Activated CD4-positive, alpha-beta T cell treated with anti-CD3 and anti-CD28 coated beads for 36 hours (primary cell): ENCODE data around the gene AFAP1. TPM values are rescaled to one million over a fixed set of nuclear protein-coding genes. Genes with fewer than 3 reads are reported as not detected.

Experiments used
- ATAC-seq: fragments of 200-7000 bp; cut with Tn5 transposase; one replicate; pipeline ENCODE4 v1.10.0; 2021; ENCODE audit warnings: mild to moderate bottlenecking, moderate library complexity
- CTCF ChIA-PET: fragments of 350-600 bp; sonication (Branson Sonifier 250); formaldehyde crosslinking; loops from one replicate; lab custom pipeline; 2021; ENCODE audit warnings: antibody characterized with exemption; lab: Charles Lee
- POLR2A ChIA-PET: fragments of 350-600 bp; sonication (Branson Sonifier 250); formaldehyde crosslinking; loops from one replicate; lab custom pipeline; 2021; ENCODE audit warnings: antibody characterized with exemption, inconsistent platforms; lab: Charles Lee
- DNase-seq: peaks from one replicate; pipeline ENCODE4 v3.0.0-alpha.2; 2020
- H3K27ac Mint-ChIP-seq: one replicate; pipeline ENCODE4 v1.8.0; 2021; ENCODE audit warnings: mixed read lengths
- H3K27me3 Mint-ChIP-seq: one replicate; pipeline ENCODE4 v1.8.0; 2021; ENCODE audit warnings: mixed read lengths
- H3K36me3 Mint-ChIP-seq: one replicate; pipeline ENCODE4 v1.8.0; 2021; ENCODE audit warnings: low read depth, mixed read lengths
- H3K4me1 Mint-ChIP-seq: one replicate; pipeline ENCODE4 v1.8.0; 2021; ENCODE audit warnings: mixed read lengths
- H3K4me3 Mint-ChIP-seq: one replicate; pipeline ENCODE4 v1.8.0; 2021; ENCODE audit warnings: mild to moderate bottlenecking, moderate library complexity, mixed read lengths
- H3K9me3 Mint-ChIP-seq: one replicate; pipeline ENCODE4 v1.8.0; 2021; ENCODE audit warnings: low read depth, mixed read lengths
- intact Hi-C, 2 experiments: fragments of 100-400 bp; cut with DNase I in 1 of 2; cut with micrococcal nuclease in 1 of 2; formaldehyde crosslinking; loops; one replicate each; pipeline versions ENCODE4 v1.14.2 to v1.15.1; 2022 to 2024; cut with DNase I, micrococcal nuclease
- total RNA-seq, 2 experiments: library from RNA; stranded (reverse); gene quantifications; one replicate each; pipeline ENCODE4 v1.2.3, GENCODE V29; 2021

Gene AFAP1
- total RNA-seq, 2 experiments from 2014 or later: 27.1 to 27.2 TPM

DNA sequence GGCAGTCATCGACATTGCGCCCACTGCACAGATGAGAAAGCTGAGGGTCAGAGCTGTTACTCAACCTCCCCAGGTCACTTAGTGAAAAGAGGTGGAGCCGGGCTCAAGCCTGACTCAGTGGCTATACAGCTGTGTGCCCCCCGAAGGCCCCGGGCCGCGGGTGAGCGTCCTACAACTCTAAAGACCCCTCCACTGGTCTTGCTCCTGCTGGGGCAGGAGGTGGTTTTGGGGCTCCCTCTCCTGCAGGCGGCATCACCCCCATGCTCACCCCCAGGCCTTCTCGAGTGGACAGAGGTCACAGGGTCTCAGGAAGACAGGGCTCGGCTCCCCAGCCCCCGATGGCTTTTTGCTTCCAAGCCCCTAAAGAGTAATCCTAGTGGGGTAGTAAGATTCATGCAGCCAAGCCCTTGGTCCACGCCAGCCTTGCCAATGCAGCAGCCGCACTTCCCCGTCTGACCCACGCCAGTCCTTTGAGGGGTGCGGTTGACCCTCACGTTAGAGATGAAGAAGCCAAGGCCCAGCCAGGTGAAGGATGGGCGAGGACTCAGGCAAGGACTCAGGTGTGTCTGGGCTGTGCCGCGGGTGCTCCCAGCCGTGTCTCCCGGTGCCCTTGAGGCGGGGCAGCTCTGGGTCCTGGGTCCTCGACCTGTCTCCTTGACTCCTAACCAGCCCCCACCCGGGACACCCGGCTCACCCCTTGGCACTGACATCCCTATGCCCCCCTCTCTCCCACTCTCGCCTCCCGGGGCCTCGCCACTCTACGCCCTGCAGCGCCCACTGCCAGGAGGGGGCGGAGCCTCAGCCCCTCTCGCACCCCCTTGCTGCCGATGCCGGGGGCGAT is 200.4 kb downstream of the AFAP1 start:
- ChIA-PET CTCF (interaction anchor here (0.6 kb wide), 1 partner anchor 156 kb away, joined by 4 read pairs; no protein-coding TSS in a partner anchor), POLR2A (no interaction called here)
- intact Hi-C loops: no loop called here
- H3K27me3 Mint-ChIP-seq: no peaks in the 10 kb centered on the region
- no peaks in the 10 kb centered on the region for H3K9me3 Mint-ChIP-seq
- H3K36me3 Mint-ChIP-seq: no peaks in the 10 kb centered on the region
- ATAC-seq: no peak
- no peak for DNase-seq
- H3K4me3 Mint-ChIP-seq: no peak overlapping the region
- no peak overlapping the region for H3K27ac Mint-ChIP-seq
- peaks cover 3% of the 10 kb centered on the region for H3K4me1 Mint-ChIP-seq

DNA sequence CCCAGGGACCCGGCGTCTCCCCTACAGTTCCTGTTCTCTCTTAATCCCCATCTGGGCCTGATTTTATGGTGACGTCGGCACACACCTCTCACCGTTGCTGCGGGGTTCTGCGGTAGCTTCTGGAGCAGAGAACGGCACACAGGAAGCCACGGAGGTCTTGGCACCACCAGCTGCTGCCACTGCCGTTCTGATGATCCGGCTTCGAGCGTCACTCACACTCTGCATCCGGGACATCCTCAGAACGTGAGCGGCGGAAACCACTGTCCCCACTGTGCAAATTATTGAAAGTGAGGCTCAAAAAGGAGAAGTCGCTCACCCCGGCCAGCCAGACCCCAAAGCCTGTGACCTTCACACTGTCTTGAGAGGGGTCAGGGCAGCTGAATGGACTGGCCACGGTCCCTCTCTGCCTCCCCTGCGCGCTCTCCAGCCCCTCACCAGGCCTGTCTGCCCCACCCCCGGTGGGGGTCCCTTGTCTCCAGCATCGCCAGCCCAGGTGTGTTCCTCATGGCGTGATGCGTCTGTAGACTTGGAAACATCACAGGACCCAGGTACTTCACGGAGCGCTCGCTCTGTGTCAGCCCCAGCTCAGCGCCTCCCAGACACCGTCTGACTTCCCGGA is 201.1 kb downstream of the AFAP1 start:
- ATAC-seq: no peak
- intact Hi-C loops: no loop called here
- Mint-ChIP-seq H3K36me3 (no peaks in the 10 kb centered on the region), H3K27me3 (no peaks in the 10 kb centered on the region), H3K4me3 (no peak overlapping the region), H3K4me1 (no peaks in the 10 kb centered on the region), H3K9me3 (no peaks in the 10 kb centered on the region), H3K27ac (no peak overlapping the region)
- POLR2A ChIA-PET: no interaction called here
- CTCF ChIA-PET: no interaction called here
- no peak for DNase-seq

DNA sequence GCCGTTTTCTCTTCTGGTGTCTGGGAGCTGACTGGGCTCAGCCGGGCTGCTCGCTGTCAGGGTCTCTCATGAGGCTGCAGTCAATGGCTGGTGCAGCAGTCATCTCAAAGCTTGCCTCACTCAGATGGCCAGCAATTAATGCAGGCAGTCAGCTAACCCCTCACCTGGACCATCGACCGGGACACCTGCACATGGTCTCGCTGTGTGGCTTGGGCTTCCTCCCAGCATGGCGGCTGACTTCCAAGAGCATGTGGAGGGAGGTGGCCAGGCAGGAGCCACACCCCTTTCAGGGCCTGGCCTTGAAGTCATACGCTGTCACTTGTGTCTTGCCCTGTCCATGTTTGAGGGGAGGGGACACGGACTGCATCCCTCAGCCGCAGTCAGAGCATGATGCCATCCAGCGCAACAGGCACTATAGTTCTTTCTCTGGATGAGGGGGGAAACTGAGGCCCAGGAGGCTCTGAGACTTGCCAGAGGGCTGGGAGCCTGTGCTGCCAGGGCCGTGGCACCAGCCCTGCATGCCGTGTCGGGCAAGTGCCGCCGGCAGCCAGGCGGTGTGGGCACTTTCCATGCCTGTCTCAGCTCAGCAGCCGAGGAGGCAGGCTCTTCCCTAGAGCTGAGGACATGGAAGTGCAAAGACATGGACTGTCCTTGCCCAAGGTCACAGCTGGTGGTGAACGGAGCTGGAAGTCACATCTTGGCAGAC is 201.8 kb downstream of the AFAP1 start:
- DNase-seq (no peak), ATAC-seq (no peak)
- no peak overlapping the region for H3K4me3 Mint-ChIP-seq
- no peaks in the 10 kb centered on the region for H3K9me3 Mint-ChIP-seq
- no peaks in the 10 kb centered on the region for H3K4me1 Mint-ChIP-seq
- H3K27ac Mint-ChIP-seq: no peak overlapping the region
- no peaks in the 10 kb centered on the region for H3K36me3 Mint-ChIP-seq
- no peaks in the 10 kb centered on the region for H3K27me3 Mint-ChIP-seq
- CTCF ChIA-PET: no interaction called here
- intact Hi-C loops: no loop called here
- POLR2A ChIA-PET: no interaction called here

DNA sequence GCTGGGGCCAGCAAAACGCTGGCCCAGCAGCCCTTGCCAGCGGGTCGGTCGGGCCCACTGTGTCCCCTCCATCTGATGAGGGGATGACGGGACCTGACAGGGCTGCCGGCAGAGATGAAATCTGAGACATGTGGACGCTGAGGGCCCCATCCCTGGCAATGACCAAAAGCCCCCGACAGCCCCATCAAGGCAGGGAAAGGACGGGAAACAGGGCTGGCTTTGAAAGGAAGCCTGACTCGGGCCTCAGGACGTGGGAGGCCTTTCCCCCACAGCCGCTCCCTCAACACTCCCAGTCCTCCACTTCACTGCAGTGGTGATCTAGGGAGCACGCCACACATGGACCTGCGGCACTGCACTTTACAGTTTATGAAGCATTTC is 202.4 kb downstream of the AFAP1 start:
- POLR2A ChIA-PET: no interaction called here
- Mint-ChIP-seq H3K9me3 (no peaks in the 10 kb centered on the region), H3K27ac (no peak overlapping the region), H3K36me3 (no peaks in the 10 kb centered on the region), H3K4me3 (no peak overlapping the region), H3K4me1 (no peaks in the 10 kb centered on the region), H3K27me3 (no peaks in the 10 kb centered on the region)
- CTCF ChIA-PET: no interaction called here
- no peak for DNase-seq
- intact Hi-C loops: no loop called here
- no peak for ATAC-seq

DNA sequence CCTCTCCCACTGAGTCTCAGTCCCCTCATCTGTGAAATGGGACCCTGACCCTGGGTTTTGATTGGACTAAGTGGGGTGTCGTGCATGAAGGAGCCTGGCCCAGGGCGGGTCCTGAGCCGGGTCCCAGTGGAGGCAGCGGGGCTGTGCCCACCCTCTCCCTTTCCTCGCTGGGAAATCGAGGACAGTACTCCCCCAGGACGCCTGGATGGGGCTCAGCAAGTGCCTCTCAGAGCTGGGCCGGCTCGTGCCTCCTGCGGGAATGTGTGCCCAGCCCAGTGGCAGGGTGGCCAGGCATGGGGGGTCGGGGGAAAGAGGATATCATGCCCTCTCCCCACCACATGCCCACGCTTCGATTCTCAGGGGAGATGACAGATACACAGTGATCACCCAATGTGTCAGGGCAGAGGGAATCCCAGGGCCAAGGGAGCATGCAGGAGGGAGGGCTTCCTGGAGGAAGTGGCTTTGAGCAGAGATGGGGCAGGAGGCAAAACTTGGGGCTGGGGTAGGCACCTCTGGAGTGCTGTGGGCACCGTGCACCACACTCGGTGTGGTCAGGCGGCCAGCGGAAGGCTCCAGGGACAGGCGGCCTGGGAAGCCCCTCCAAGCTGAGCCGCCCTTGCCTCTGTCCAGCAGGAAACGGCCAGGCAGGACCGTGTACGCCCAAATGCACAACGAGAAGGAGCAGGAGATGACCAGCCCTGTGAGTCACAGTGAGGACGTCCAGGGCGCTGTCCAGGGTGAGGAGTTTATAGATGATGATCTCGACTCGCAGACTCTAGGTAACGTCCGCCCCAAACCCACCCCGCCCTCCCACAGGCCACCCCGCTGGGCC is 203.0 kb downstream of the AFAP1 start:
- Mint-ChIP-seq H3K4me3 (no peak overlapping the region), H3K4me1 (no peaks in the 10 kb centered on the region), H3K27ac (no peak overlapping the region), H3K36me3 (no peaks in the 10 kb centered on the region), H3K9me3 (no peaks in the 10 kb centered on the region), H3K27me3 (no peaks in the 10 kb centered on the region)
- ATAC-seq: no peak
- no peak for DNase-seq
- intact Hi-C loops: no loop called here
- ChIA-PET CTCF (no interaction called here), POLR2A (no interaction called here)

DNA sequence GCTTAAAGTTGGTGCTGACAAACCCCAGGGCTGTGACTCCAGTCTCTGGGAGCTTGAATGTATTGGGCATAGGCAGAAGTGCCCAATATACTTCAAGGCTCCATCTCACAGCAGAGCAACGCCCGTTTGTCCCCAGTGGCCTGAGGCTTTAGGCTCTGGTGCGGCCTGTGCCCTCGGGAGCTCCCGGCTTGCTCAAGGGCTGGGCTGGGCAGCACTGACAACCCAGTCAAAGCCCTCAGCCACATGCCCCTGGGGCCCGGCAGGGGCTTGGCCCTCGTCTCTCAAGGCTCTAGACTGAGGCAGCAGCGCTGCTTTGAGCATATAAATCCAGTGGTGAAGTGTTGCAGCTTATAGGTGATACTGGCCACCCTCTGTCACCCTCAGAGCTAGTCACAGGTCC is 203.7 kb downstream of the AFAP1 start:
- Mint-ChIP-seq H3K4me3 (no peak overlapping the region), H3K27me3 (no peaks in the 10 kb centered on the region), H3K4me1 (no peaks in the 10 kb centered on the region), H3K9me3 (no peaks in the 10 kb centered on the region), H3K27ac (no peak overlapping the region), H3K36me3 (no peaks in the 10 kb centered on the region)
- intact Hi-C loops: no loop called here
- no peak for ATAC-seq
- no peak for DNase-seq
- POLR2A ChIA-PET: no interaction called here
- CTCF ChIA-PET: interaction anchor here (0.7 kb wide), 1 partner anchor 366 kb away, joined by 3 read pairs; no protein-coding TSS in a partner anchor

DNA sequence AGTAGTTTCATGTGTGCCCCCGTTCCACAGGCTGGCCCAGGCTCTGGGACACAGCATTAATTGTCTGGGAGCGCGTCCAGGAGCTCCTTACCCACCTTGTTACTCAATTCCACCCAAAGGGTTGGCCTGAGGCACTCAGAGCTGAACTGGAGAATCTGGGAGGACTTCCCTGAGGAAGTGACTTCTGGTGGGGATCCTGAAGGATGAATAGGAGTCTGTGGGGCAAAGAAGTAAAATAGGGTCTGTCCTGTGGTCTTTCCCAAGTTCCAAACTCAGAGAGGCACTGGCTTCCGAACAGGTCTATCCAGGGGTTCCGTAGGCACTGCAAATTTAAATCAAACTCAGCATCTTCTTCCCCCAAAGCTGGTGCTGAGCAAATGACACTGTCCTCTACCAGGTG is 204.3 kb downstream of the AFAP1 start:
- intact Hi-C loops: no loop called here
- no peak for DNase-seq
- ChIA-PET POLR2A (no interaction called here), CTCF (interaction anchor here (0.7 kb wide), 1 partner anchor 367 kb away, joined by 3 read pairs; no protein-coding TSS in a partner anchor)
- H3K4me1 Mint-ChIP-seq: no peaks in the 10 kb centered on the region
- no peak overlapping the region for H3K4me3 Mint-ChIP-seq
- no peak for ATAC-seq
- H3K36me3 Mint-ChIP-seq: no peaks in the 10 kb centered on the region
- no peaks in the 10 kb centered on the region for H3K9me3 Mint-ChIP-seq
- H3K27me3 Mint-ChIP-seq: no peaks in the 10 kb centered on the region
- H3K27ac Mint-ChIP-seq: no peak overlapping the region

DNA sequence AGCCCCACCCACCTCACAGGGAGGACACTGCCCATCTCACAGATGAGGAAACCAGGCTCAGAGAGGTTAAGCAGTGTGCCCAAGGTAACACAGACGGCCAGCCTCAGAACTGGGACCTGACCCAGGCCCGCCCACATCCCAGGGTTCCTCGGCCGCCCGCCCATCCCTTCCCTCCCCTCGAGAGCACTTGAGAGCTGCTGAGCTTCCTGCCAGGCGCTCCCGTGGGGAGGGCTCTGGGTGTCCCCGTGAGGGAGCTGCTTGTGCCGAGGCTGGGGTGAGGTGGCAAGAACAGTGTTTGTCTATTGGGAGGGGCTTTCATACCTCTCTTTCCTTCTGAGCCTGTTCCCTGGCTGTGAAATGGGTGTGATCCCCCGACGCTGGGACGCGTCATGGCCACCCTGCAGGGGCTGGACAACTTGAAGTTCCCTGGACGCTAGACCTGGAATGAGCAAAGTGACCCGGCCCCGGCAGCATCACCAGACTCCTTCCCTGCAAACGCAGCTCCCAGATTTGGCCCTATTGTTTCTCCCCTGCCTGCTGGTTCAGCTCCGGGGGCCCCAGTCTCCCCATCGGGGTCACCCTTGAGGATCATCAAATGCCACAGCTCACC is 204.9 kb downstream of the AFAP1 start:
- Mint-ChIP-seq H3K36me3 (no peaks in the 10 kb centered on the region), H3K4me3 (no peak overlapping the region), H3K27ac (no peak overlapping the region), H3K4me1 (no peaks in the 10 kb centered on the region), H3K27me3 (no peaks in the 10 kb centered on the region), H3K9me3 (no peaks in the 10 kb centered on the region)
- intact Hi-C loops: no loop called here
- ATAC-seq: no peak
- DNase-seq: no peak
- ChIA-PET POLR2A (no interaction called here), CTCF (no interaction called here)

DNA sequence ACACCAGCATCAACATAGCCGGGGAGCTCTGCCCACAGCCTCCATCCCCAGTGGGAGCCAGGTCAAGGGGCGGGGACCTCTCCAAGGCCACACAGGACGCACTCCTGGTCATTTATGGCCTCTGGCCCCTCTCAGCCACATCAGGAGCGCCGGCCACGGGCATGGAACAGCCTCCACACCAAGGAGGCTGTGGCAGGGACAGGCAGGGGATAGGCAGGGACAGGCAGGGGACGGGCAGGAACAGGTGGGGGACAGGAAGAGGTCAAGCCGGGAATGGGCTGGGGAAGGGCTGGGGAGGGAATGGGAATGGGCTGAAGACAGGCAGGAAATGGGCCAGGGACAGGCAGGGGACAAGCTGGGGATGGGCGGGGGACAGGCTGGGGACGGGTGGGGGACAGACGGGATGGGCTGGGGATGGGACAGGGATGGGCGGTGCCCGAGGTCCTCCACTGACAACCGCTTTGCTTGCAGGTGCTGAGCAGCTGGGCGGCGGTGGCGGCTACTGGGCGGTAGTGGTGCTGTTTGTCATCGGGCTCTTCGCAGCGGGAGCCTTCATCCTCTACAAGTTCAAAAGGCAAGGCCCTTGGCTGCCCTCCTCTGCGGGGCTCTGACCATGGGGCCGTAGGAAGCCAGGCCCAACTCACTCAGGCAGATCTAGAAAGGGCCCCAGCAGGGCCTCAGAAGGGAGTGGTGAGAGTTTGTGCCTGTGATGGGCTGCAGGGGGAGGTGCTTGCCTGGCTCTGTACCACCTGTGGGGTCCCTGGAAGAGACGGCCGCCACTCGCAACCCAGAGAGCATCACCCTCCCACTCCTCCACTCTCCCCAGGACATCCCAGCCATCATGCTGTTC is 205.6 kb downstream of the AFAP1 start:
- ATAC-seq: no peak
- CTCF ChIA-PET: no interaction called here
- Mint-ChIP-seq H3K9me3 (no peaks in the 10 kb centered on the region), H3K27ac (no peak overlapping the region), H3K4me1 (no peaks in the 10 kb centered on the region), H3K36me3 (no peaks in the 10 kb centered on the region), H3K4me3 (no peak overlapping the region), H3K27me3 (no peaks in the 10 kb centered on the region)
- DNase-seq: no peak
- POLR2A ChIA-PET: no interaction called here
- intact Hi-C loops: no loop called here

DNA sequence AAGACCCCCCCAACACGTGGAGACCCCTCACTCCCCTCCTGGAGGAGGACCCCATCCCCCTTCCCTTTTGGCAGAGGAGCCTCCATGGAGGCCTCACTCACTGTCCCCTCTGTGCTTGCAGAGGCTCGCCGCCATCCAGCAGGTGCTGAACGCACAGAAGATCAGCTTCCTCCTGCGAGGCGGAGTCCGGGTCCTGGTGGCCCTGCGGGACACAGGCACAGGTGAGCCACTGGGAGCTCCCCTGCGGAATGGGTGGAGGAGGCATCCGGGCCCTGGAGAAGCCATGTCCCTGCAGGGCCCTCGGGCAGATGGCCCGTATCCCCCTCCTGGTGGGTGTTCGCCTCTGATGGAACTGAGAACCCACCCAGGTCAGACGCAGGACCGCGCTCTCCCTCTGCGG is 206.5 kb downstream of the AFAP1 start:
- DNase-seq (no peak), ATAC-seq (no peak)
- POLR2A ChIA-PET: no interaction called here
- Mint-ChIP-seq H3K36me3 (no peaks in the 10 kb centered on the region), H3K9me3 (no peaks in the 10 kb centered on the region), H3K4me1 (no peaks in the 10 kb centered on the region), H3K27ac (no peak overlapping the region), H3K4me3 (no peak overlapping the region), H3K27me3 (no peaks in the 10 kb centered on the region)
- intact Hi-C loops: no loop called here
- CTCF ChIA-PET: no interaction called here
